HepG2 (cell line): ENCODE data around the gene DMRT3. TPM values are rescaled to one million over a fixed set of nuclear protein-coding genes. Genes with fewer than 3 reads are reported as not detected.

Source experiments
- HDAC6 ChIP-seq: fragments of 200-600 bp; sonication (generic); IDR thresholded peaks from 2 replicates; pipeline ENCODE4 v1.7.0; 2017; ENCODE audit warnings: mild to moderate bottlenecking, antibody characterized with exemption, low read length, low read depth
- HMG20A ChIP-seq: IDR thresholded peaks from 2 replicates; pipeline ENCODE4 v1.6.1; 2016; ENCODE audit warnings: borderline replicate concordance
- HNRNPUL1 ChIP-seq: fragments of 200-400 bp; formaldehyde crosslinking; IDR thresholded peaks from 2 replicates; pipeline ENCODE4 v1.6.1; 2017; ENCODE audit warnings: low read depth, mild to moderate bottlenecking, low read length, moderate library complexity
- MXD4 ChIP-seq: IDR thresholded peaks from 2 replicates; pipeline ENCODE4 v1.6.1; 2016; ENCODE audit warnings: mild to moderate bottlenecking, missing biosample characterization, missing genetic modification reagents
- MYC ChIP-seq: sonication (generic); formaldehyde crosslinking; IDR thresholded peaks from 2 replicates; pipeline ENCODE4 v1.9.0; 2021; ENCODE audit warnings: missing genetic modification reagents, borderline replicate concordance
- PRDM4 ChIP-seq: sonication (generic); formaldehyde crosslinking; IDR thresholded peaks from 2 replicates; pipeline ENCODE4 v1.9.0; 2021; ENCODE audit warnings: missing genetic modification reagents, borderline replicate concordance
- SMC3 ChIP-seq: IDR thresholded peaks from 2 replicates; pipeline ENCODE4 v1.6.1; 2011; ENCODE audit warnings: low read length, improper control_type of control experiment
- SP2 ChIP-seq: sonication (generic); formaldehyde crosslinking; IDR thresholded peaks from 2 replicates; pipeline ENCODE4 v1.5.1; 2020; ENCODE audit warnings: mild to moderate bottlenecking, missing genetic modification reagents
- TRIM24 ChIP-seq: sonication (generic); formaldehyde crosslinking; IDR thresholded peaks from 2 replicates; pipeline ENCODE4 v1.8.0; 2022; ENCODE audit warnings: mild to moderate bottlenecking, missing genetic modification reagents
- XRCC5 ChIP-seq: fragments of 200-400 bp; formaldehyde crosslinking; optimal IDR thresholded peaks from 2 replicates; pipeline ENCODE3; 2017; ENCODE audit warnings: mild to moderate bottlenecking, low read length
- ZBTB39 ChIP-seq: sonication (generic); formaldehyde crosslinking; IDR thresholded peaks from 2 replicates; pipeline ENCODE4 v1.5.0; 2020; ENCODE audit warnings: missing genetic modification reagents
- ZBTB42 ChIP-seq: sonication (generic); formaldehyde crosslinking; IDR thresholded peaks from 2 replicates; pipeline ENCODE4 v1.5.0; 2020; ENCODE audit warnings: mild to moderate bottlenecking, missing genetic modification reagents
- ZBTB7A ChIP-seq: sonication (generic); formaldehyde crosslinking; IDR thresholded peaks from 2 replicates; pipeline ENCODE4 v1.8.0; 2022; ENCODE audit warnings: mild to moderate bottlenecking, missing genetic modification reagents
- ZBTB8A ChIP-seq: sonication (generic); formaldehyde crosslinking; IDR thresholded peaks from 2 replicates; pipeline ENCODE4 v1.4.0; 2020; ENCODE audit warnings: mild to moderate bottlenecking, low read depth, missing genetic modification reagents, borderline replicate concordance
- ZFP37 ChIP-seq: sonication (generic); formaldehyde crosslinking; IDR thresholded peaks from 2 replicates; pipeline ENCODE4 v1.4.0; 2020; ENCODE audit warnings: missing genetic modification reagents, borderline replicate concordance
- ZNF230 ChIP-seq: sonication (generic); formaldehyde crosslinking; IDR thresholded peaks from 2 replicates; pipeline ENCODE4 v1.4.0; 2020; ENCODE audit warnings: mild to moderate bottlenecking, missing genetic modification reagents
- ZNF331 ChIP-seq: sonication (generic); formaldehyde crosslinking; IDR thresholded peaks from 2 replicates; pipeline ENCODE4 v1.4.0; 2020; ENCODE audit warnings: missing genetic modification reagents
- ZNF451 ChIP-seq: sonication (generic); formaldehyde crosslinking; IDR thresholded peaks from 2 replicates; pipeline ENCODE4 v1.5.0; 2020; ENCODE audit warnings: mild to moderate bottlenecking, missing genetic modification reagents
- ZNF75D ChIP-seq: sonication (generic); formaldehyde crosslinking; IDR thresholded peaks from 2 replicates; pipeline ENCODE4 v1.8.1; 2023; ENCODE audit warnings: missing genetic modification reagents, mild to moderate bottlenecking, borderline replicate concordance
- ZNF784 ChIP-seq: sonication (generic); formaldehyde crosslinking; IDR thresholded peaks from 2 replicates; pipeline ENCODE4 v1.5.1; 2020; ENCODE audit warnings: missing genetic modification reagents, mild to moderate bottlenecking, borderline replicate concordance
- ZNF850 ChIP-seq: sonication (generic); formaldehyde crosslinking; conservative IDR thresholded peaks from 2 replicates; pipeline ENCODE4 v1.9.0; 2021; ENCODE audit warnings: mild to moderate bottlenecking, missing genetic modification reagents
- polyA plus RNA-seq, 8 experiments: library from polyadenylated mRNA; depleted of rRNA in 3 of 8; stranded (reverse) in 7 of 8; unstranded in 1 of 8; fragments of >200 nt; fragmentation: Illumina TruSeq in 4 of 8; extraction: Trizol in 4 of 8; gene quantifications; 2 replicates each; pipeline versions ENCODE4 v1.2.1 to v1.2.3, GENCODE V29; 2011 to 2016; ENCODE audit warnings: low read depth in 4 of 8, missing spikeins in 1 of 8, mixed read lengths in 1 of 8; ENCODE audit not compliant: insufficient read depth in 1 of 8
- total RNA-seq, 5 experiments: library from RNA; depleted of rRNA; stranded (reverse); fragments of >200 nt; fragmentation: Illumina TruSeq; extraction: Trizol; gene quantifications; 2 replicates each; pipeline ENCODE4 v1.2.3, GENCODE V29; 2016; ENCODE audit warnings: low read depth in 1 of 5

DMRT3 gene
- total and polyA plus RNA-seq, 2 of the 13 experiments (the other 11 are each of a cell fraction or from before 2014, with no cell fraction given), result not detected

- no peak for TF ChIP-seq HDAC6
- no peak for TF ChIP-seq ZBTB8A (CRISPR knock-in tag)
- no peak for TF ChIP-seq ZNF784 (CRISPR knock-in tag)
- TF ChIP-seq ZNF230, result no peak
- TF ChIP-seq ZBTB7A (CRISPR knock-in tag), result no peak
- no peak for TF ChIP-seq ZNF451 (CRISPR knock-in tag)
- TF ChIP-seq ZFP37 (CRISPR knock-in tag), result peak; percentile 99
- no peak for TF ChIP-seq ZNF75D (CRISPR knock-in tag)
- TF ChIP-seq XRCC5, result peak; percentile 35
- TF ChIP-seq MXD4, result no peak
- no peak for TF ChIP-seq ZBTB42
- TF ChIP-seq HNRNPUL1, result no peak
- no peak for TF ChIP-seq ZNF850 (CRISPR knock-in tag)
- no peak for TF ChIP-seq HMG20A (CRISPR knock-in tag)
- no peak for TF ChIP-seq SP2
- no peak for TF ChIP-seq PRDM4 (CRISPR knock-in tag)
- TF ChIP-seq ZNF331 (CRISPR knock-in tag), result 0 out of 2 replicates have a peak, but pooled peaks have one; percentile 28
- TF ChIP-seq SMC3, result peak; percentile 43; the same call in 1 of the 2 replicates
- no peak for TF ChIP-seq ZBTB39 (CRISPR knock-in tag)
- no peak for TF ChIP-seq MYC
- no peak for TF ChIP-seq TRIM24
Observed at GRCh38 chr9:1005043-1005667, 28.7 kb downstream of the DMRT3 start (continued).
